Iris pigment epithelial cell (primary cell): ENCODE results near the gene RAPGEF5.

Source experiments
- DNase-seq: peaks from one replicate; pipeline ENCODE4 v3.0.0-alpha.2; 2011; ENCODE audit warnings: low read depth

Gene RAPGEF5

DNA sequence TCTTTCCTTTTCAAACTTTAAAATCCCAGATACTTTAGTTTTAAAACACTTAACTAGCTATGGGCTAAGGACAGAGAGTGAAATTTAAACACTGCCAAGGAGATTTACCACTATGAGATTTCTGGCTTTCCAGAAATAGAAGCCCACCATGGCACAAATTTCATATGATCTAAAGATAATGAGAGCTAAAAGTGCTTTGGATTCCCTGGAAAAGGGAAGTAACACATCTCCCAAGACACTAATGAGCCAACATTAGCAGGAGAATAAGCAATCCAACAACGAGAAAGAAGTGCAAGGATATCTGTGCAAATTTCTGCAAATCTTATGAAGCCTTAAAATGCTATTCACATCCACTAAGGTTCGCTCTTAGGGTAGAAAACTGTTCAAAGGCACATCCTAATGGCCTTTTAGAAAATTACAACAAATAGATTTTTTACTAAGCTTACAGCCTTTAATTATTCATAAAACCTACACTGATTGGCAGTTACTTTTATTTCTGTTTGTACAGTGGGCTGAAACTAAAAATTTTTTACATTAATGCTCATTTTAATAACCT is 100.3 kb downstream of the RAPGEF5 start:
- no peak for DNase-seq

DNA sequence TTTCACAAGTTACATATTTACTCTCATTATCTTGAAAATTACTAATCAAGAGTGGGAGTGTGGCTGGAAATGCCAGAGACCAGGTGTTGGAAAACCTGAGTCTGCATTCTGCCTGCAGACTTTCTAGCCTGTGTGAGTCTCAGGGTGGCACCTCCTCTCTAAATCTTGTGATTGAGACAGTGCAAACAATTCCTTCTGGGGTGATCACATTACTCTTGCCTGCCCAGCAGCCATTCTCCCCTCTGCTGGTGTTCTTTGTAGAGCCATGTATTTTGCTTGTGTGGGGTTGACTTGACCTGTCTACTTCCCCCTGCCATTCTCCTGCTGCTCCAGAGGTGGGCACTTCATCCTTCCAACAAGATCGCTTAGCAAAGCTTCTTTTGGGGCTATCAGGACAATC is 101.1 kb downstream of the RAPGEF5 start:
- no peak for DNase-seq

DNA sequence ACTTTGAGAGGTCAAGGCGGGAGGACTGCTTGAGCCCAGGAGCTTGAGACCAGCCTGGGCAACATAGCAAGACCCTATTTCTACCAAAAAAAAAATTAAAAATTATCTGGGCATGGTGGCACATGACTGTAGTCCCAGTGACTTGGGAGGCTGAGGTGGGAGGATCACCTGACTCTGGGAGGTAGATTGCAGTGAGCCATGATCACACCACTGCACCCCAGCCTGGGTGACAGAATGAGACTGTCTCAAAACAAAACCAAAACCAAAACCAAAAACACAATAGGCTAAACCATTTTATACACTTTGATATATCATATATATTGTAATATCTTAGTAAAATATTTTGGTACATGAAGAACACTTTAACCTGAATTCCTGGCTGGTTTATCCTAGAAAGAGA is 101.6 kb downstream of the RAPGEF5 start:
- no peak for DNase-seq

DNA sequence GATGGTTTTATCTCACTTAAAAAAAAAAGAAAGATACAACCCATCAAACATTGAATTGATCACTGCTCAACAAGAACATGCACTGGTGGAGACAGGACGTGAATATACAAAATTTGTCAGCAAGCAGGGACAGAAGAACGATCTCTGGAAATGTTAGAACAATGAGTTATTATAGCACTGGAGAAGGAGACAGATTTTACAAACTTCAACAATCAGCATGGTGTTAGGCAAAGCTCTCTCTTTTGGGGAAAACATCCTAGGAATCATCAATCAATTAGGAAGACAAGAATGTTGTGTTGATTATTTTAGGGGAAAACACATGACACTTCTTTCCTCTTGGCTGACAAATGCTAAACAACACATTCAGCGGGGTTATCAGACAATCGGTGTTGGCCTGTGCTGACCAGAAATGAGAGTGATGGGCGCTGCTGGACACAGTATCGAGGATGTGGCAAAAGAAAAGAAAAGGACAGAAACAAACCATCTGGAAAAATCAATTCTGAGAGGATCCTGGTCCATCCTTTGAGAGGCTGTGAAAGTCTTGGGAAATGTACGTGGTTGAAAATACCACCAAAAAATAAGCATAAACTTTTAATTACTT is 103.9 kb downstream of the RAPGEF5 start:
- no peak for DNase-seq

DNA sequence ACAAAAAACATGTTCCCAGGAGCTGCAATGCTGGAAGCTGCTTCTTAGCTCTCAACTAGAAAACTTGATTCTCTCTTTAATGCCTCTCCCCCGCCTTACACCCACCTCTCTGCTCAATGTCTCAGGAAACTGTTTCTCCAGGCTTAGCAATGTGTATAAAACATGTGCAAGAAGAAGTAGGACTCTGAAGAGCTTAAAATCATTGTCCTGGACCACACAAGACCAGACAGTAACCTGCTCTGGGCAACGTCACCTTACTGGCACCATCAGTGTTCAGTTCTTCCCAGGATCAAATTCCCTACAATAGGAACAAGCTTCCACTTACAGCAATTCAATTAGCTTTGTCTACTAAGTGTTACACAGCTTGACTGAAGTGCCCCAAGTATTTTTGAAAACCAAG is 104.9 kb downstream of the RAPGEF5 start:
- DNase-seq, result no peak

DNA sequence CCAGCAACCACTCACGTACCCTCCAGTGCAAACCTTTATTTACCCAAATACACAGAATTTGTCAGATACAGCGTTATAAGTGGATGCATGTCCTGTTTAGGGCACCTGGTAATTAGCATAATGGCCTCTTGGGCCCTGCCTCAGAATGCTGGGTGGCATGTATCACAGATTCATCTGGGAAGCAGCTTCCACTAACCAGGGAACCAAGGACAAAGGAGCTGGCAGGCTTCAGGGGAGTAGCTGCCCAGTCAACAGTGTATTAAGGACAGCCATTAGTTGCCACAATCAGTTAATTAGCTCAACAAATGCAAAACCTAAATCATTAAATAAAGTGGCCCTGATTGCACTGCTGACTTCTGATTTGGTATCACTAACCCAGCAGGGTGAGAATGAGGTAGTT is 105.7 kb downstream of the RAPGEF5 start:
- no peak for DNase-seq

DNA sequence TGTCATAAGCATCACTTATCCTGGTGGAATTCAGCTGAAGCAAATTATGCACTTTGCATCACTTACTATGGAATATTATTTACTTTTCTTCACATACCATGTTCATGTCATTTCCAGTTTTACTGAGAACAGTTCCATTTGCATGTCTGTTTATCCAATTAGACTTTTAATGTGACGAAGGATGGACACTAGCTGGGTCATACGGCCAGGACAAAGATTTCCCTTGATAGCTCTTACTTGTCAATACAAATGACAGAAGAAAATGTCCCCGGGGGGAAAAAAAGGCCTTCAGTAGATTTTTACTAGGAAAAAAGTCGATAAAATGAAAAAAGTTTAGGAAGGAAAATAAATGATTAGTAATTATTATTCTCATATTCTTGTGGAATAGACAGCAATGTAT is 106.6 kb downstream of the RAPGEF5 start:
- DNase-seq, result no peak

DNA sequence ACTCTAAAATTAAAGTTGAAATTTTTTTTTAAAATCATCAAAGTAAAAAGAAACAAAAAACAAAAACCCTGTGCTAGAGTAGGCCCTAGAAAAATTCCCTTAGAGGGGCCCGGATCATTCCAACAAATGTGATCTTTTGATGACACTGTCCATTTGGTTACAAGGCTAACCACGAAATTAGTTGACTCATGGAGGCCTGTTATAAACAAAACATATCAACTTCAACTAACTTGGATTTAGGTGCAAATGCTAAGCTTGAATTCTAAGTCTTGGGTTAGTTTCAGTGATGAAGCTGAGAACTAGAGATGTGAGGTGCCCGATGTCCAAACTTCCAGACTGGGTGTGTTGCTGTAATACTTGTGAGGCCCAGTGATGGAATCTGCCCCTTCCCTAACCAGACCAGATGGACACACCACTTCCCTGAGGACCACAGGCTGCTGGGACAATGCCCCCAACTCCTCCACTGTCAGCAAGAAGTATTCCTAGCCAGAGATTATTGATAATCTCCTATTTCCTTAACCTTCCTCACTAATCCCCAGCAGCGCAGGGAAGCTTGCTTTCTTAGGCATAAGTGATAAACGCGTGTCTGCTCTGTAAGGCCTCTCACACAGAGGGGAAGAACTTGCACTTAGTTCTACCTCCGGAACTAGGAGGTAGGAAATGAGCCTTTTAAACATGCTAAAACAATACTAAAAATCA is 108.7 kb downstream of the RAPGEF5 start:
- DNase-seq, result no peak

DNA sequence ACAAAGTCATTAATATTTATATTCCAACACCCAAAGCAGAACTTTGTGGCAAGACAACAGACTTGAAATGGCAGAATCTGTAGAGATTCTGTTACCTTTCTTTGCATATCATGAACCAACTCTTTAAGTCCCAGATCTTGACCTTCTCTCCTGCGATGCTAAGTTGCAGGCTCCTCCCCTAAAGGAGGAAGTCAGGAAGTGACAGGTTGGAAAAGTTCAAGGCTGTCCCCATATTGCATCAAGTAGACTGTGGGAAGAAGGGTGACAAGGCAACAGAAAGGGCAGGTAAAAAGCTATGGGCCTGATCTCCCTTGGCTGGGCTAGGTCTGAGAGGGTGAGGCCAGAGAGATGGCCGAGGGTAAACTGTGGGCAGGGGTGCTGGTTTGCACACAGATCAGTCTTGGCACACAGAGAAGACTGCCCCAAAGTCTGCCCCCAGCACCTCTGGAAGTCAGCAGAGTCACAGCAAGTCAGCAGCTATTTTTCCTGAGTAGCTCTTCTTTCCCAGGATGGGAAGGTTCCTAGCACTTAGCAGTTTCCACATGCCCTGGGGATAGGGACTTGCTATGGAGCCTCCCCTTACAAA is 115.1 kb downstream of the RAPGEF5 start:
- DNase-seq, result no peak

DNA sequence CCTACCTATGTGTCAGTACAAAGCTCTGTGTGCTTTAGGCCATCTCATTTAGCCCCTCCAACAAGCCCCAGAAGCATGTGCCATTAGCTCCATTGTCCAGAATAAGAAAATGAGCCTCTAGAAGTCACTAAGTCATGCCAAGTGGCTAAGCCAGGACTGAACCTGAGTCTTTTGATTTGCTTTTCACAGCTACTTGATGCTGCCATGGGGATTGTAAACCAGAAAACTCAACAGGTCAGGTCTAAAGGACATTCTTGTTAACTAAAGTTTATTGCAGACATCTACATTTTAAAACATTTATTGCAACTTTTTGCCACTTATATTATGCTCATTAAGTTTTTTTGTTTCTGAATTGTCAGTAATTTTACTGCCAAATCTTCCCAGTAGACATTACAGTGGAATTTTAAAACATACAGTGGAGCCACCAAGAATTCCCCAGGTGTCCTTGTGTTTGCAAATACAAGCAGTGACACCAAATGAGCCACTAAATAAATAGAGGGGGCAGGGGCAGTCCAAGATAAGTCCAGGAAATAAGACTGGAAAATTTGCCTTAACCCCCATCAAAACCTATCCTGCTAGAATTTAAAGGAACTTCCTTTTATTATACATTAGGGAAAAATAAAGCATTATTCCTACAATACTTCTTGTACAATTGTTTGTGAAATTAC is 115.9 kb downstream of the RAPGEF5 start:
- no peak for DNase-seq

DNA sequence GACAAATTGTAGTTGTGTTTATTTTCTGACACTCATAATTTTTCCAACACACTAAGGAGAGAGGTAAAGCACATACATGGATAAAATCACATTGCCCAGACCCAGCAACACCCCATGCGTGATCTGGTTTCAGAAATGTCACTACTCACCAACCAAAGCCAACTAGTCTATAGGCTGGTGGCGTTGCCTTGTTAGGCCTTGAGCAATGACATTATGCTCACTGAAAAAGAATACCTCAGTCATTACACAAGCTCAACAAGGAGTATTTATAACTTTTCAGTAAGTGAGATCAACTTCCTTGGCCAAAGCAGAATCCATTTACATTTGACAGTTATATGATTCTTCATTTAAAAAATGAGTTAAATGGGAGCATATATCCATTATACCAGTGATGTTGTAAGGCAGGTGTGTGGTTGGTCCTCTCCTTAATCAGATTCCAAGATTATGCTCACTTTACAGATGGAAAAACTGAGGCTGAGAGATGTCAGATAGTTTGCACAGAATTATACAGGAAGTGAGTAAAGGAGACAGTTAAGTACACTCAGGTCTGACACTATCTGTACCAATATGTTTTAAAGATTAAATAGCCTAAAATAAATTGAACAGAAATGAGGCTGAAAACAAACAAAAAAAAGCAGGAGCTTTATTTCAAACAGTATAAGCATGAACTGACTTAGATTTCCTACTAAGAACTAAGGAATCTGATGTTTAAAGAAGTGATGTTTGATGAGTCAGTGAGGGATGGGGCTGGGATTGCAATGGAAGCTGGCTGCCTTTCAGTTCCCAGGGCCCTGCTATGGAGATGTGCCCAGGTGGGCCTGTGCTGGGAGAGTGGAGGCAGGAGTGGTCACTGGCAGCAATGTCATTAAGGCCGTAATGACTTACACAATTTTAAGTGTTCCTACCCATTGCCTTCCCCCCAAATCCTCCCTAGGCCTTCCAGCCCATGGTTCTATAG is 118.3 kb downstream of the RAPGEF5 start:
- DNase-seq, result peak; percentile 24

DNA sequence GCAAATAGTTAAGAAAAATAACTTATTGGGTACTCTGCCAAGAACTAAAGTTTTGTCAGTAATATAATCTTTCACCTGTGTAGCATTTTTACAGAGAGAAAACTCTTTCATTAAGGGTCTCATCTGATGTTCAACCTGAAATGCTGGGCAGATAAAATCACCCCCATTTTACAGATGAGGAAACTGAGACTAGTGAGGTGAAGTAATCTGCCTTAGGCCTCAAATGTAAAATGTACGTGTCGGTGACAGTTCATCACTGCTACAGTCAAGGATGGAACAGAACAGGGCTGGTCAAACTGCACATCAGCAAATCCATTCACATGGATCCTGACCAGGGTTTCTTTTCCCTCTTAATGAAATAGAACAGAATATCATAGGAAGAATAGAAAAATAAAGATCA is 121.8 kb downstream of the RAPGEF5 start:
- DNase-seq, result no peak

DNA sequence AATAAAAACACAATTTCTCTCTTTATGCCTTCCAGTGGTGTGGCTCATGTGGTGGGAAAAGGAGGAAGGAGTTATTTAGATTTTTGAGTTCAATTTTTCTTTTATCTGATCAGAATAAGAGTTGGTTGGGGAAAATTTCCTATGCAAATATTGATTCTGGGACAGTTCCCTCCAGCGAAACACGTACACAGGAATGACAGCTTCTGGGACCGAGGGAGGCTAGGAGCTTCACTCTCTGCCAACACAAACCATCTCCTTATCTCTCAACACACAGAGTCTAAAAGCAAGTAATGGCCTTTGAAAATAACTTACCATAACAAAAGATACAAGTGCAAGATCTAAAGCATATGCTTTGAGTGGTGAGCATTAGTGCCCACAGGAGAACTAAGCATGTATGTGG is 122.7 kb downstream of the RAPGEF5 start:
- no peak for DNase-seq

DNA sequence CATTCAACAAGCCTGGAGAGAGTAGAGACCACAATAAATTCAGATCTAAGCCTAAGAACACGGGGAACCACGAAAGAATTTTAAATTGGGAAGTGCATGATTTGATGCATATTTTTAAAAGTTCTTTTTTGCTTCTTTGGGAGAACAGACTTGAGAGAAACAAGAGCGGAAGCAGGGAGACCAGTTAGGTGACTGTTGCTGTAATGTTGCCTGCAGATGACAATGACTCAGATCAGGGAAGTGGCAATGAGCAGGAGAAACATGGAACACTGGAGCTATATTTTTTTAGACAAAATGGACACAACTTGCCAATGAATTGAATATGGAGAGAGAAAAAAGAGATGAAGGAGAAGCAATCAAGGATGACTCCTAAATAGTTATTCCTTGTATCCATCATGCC is 125.1 kb downstream of the RAPGEF5 start:
- DNase-seq, result no peak

DNA sequence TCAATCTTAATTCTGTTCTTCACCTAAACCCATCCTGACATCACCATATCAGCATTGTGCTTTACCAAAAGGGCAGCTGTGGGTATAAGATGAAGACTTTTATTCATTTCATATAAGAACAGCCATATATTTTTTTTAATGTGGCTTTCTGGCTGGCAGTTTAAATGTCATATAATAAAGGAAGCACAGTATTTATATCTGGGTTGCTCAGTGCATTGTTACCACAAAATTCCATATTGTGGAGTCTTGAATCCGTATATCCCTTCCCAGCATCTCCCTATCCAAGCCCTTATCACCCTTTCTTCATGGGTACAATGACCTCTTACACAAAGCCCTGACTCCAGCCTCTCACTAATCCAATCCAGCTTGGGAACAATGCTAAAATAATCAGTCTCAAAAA is 125.8 kb downstream of the RAPGEF5 start:
- no peak for DNase-seq

DNA sequence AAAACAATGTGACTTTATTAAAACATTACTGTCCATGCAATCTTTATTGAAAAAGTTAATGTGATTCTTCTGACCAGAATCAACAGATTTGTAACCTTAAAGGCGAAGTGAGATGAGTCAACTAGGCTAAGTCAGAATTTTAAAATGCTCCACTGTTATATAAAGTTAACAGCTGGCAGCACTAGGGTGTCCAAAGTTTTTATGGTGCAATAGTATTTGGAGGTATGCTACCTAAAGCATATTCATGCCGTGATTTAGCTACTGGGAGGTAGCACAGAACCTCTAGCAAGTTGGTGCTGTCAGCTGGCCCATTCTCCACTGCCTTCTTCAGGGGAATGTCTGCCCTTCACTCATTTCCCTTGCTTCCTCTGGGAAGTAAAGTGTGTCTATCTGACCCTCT is 126.7 kb downstream of the RAPGEF5 start:
- no peak for DNase-seq

DNA sequence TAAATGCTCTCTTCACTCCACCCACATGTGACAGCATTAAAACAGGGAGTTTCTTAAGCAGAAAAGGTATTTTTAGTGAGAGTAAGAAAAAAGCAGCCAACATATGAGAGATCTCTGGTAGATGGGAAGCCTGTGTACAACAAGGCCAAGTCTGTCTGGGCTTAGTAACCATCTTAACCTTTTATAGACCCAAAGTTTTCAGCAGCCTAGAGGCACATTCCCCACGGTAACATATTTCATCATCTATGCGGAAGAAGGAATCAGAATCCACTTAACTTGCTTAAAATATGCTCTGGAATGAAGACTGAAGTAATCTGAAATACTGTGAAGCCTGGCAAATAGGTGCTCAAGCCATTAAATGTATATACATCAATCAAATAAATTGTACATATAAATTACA is 127.8 kb downstream of the RAPGEF5 start:
- DNase-seq, result no peak

DNA sequence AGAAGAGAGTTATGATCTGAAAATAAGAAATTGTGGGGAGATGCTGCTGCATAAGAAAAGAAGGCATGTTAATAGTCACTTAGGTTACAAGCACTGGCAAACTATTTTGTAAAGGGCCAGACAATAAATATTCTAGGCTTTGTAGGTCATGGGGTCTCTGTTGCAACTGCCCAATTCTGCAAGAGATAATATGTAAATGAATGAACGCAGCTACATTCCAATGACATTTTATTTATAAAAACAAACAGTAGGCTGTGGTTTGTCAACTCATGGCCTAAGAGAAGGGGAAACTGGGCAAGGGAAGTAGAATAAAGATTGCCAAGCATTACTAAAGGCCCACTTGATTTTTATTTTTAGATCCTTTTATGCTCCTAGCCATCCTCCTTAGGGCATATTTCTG is 133.1 kb downstream of the RAPGEF5 start:
- DNase-seq, result no peak

DNA sequence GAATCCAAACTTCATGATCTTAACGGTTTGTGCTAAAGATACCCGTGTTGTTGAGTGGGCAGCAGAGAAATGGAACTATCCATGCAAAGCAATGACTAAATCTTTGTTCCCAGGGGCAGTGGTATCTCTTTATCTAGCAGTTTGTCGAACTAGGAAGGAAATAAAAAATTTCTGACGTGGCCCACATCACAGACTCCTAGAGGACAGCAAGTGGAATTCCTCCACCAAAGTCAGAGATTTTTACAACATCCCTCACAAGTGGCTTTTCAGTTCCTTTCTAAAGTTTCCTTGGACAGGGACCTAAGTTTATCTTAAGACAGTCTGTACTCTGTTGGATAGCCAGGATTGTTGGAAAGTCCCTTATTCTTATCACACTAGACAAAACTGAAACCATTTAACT is 136.0 kb downstream of the RAPGEF5 start:
- DNase-seq, result no peak

DNA sequence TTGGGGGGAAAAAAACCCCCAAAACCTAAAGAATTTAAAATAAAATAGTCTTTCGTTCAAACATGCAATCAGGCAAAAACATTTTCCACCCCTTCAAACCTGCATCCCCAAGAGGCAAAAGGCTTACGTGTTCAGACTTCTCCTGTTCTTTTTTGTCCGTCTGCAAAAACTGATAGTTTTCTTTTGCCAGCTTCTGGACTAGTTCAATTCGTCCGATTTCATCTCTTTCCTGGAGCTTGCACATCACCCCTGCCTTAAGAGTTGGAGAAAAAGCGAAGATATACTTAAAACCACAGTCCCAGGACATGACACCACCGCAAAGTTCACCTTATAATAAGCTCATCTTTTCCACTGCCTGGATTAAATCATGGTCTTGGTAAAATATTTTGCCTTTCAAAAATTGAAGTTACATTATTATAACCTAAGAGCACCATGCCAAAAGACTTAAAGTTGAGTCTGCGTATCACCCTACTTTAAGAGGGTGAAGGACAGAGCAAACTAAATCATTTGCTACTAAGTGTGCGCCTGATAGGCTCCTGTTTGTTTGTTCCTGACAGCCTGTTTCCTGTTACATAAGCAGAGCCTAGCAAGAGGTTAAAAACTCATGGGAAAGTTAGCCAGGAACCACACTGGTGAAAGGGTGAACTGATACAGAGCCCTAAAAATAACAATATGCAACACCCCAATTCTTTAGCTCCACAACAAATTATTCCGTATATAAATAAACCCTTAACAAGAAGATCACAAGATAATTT is 137.0 kb downstream of the RAPGEF5 start:
- peak; percentile 13 for DNase-seq

DNA sequence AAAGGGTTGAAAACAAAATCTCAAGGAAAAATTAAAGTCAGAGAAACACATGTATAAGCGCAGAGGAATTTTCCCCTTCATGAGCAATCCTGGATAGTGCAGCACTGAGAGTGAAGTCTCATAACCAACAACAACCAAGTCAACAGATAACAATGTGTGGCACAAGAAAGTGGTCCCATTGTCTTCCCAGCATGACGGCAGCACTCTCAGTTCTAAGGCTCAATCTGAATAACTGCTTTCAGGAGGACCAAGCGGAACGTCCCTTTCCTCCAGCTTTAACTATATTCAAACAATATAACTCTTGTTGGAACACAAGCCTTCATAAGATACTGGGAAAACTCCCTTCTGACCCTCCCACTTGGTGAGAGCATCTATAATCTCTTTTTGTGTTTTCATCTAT is 137.9 kb downstream of the RAPGEF5 start:
- no peak for DNase-seq
